HG02970 (cell line): ENCODE data around the gene FASTKD3.

ENCODE experiments used
- ATAC-seq: cut with Tn5 transposase; IDR thresholded peaks from one replicate; pipeline ENCODE4 v1.9.1; 2021; ENCODE audit warnings: mild to moderate bottlenecking, moderate library complexity, moderate number of reproducible peaks; ENCODE audit not compliant: unreplicated experiment, low FRiP score

The FASTKD3 gene

GRCh38 chr5:7881091-7881490 lies 12.3 kb upstream of the FASTKD3 start:
- ATAC-seq, result no peak

GRCh38 chr5:7878381-7878873 lies 9.6 kb upstream of the FASTKD3 start:
- ATAC-seq, result peak; percentile 91

GRCh38 chr5:7877851-7878250 lies 9.0 kb upstream of the FASTKD3 start:
- ATAC-seq, result no peak

GRCh38 chr5:7876867-7877266 lies 8.0 kb upstream of the FASTKD3 start:
- no peak for ATAC-seq

- no peak for ATAC-seq
Observed at GRCh38 chr5:7875151-7875550, 6.3 kb upstream of the FASTKD3 start.

GRCh38 chr5:7874639-7875038 lies 5.8 kb upstream of the FASTKD3 start:
- ATAC-seq, result no peak

- ATAC-seq, result no peak
Observed at GRCh38 chr5:7873216-7873615, 4.4 kb upstream of the FASTKD3 start.

- ATAC-seq, result no peak
Observed at GRCh38 chr5:7872517-7873130, 3.8 kb upstream of the FASTKD3 start.

GRCh38 chr5:7871653-7872052 lies 2.8 kb upstream of the FASTKD3 start:
- no peak for ATAC-seq

GRCh38 chr5:7869474-7870136 lies 774 bp upstream of the FASTKD3 start:
- peak; percentile 26 for ATAC-seq

- ATAC-seq, result no peak
Observed at GRCh38 chr5:7868427-7868772, 431 bp downstream of the FASTKD3 start.

GRCh38 chr5:7867260-7867659 lies 1.6 kb downstream of the FASTKD3 start:
- ATAC-seq, result no peak

- ATAC-seq, result no peak
Observed at GRCh38 chr5:7866196-7866595, 2.6 kb downstream of the FASTKD3 start.

GRCh38 chr5:7857926-7858632 lies 10.8 kb downstream of the FASTKD3 start:
- no peak for ATAC-seq

- no peak for ATAC-seq
Observed at GRCh38 chr5:7857361-7857760, 11.5 kb downstream of the FASTKD3 start.

- no peak for ATAC-seq
Observed at GRCh38 chr5:7856855-7857254, 12.0 kb downstream of the FASTKD3 start.

GRCh38 chr5:7855611-7856010 lies 13.2 kb downstream of the FASTKD3 start:
- no peak for ATAC-seq

GRCh38 chr5:7852988-7853387 lies 15.8 kb downstream of the FASTKD3 start:
- ATAC-seq, result no peak

GRCh38 chr5:7852542-7852941 lies 16.3 kb downstream of the FASTKD3 start:
- ATAC-seq, result no peak

- no peak for ATAC-seq
Observed at GRCh38 chr5:7851617-7852289, 17.1 kb downstream of the FASTKD3 start.

- ATAC-seq, result no peak
Observed at GRCh38 chr5:7851240-7851592, 17.6 kb downstream of the FASTKD3 start.
